ENCODE results near the gene PSEN1. TPM values are rescaled to one million over a fixed set of nuclear protein-coding genes. Genes with fewer than 3 reads are reported as not detected.

PSEN1 gene
- polyA plus RNA-seq, 1 of the 3 experiments (the other 2 are of a cell fraction) = 9.0 TPM

GRCh38 chr14:73207615-73208014, 71.3 kb downstream of the PSEN1 start:
- Histone ChIP-seq H3K9me2 (no peaks in the 10 kb centered on the region), H3K27me3 (ENCODE audit: insufficient read depth) (no peaks in the 10 kb centered on the region), H4K20me1 (ENCODE audit: insufficient read depth) (no peaks in the 10 kb centered on the region), H3K36me3 (replicated peaks in 1 of 2; ENCODE audit: control insufficient read depth in 1 of 2, insufficient read depth in 2 of 2, low read length in 1 of 2) (peaks cover 65% of the 10 kb centered on the region in 2 experiments), H3K9ac (no peak overlapping the region), H2AFZ (ENCODE audit: low read depth) (no peak overlapping the region), H3K4me2 (no peak overlapping the region), H3K4me3 (ENCODE audit: low read depth in 2 of 2, low read length in 1 of 2) (no peak overlapping the region), H3K79me2 (ENCODE audit: insufficient read depth) (no peaks in the 10 kb centered on the region), H3K4me1 (ENCODE audit: control insufficient read depth in 1 of 2, insufficient read depth in 2 of 2, low read depth in 1 of 2, low read length in 1 of 2) (0 out of 4 replicates have a peak, but pooled peaks cover 0 to 8% of the 10 kb centered on the region in 2 experiments), H3K9me3 (no peaks in the 10 kb centered on the region), H3K27ac (ENCODE audit: low read depth in 2 of 2, low read length in 1 of 2) (no peak overlapping the region), H3F3A (replicated peaks; ENCODE audit: insufficient read depth) (peaks cover 7% of the 10 kb centered on the region)
- ChIA-PET CTCF (interaction anchor here (3.2 kb wide), 1 partner anchor 34 kb away, joined by 11 read pairs; no protein-coding TSS in a partner anchor), POLR2A (no interaction called here)
- 100% methylated on average over 2 of the region's 2 CpGs for WGBS (ENCODE audit: low lambda C conversion rate)
- no peak for TF ChIP-seq GABPA (IDR thresholded peaks at IDR 0.05; ENCODE audit: low read depth)
- TF ChIP-seq TCF12 (IDR thresholded peaks at IDR 0.05) = no peak
- TF ChIP-seq RXRA (IDR thresholded peaks at IDR 0.05; ENCODE audit: borderline replicate concordance, low read depth) = no peak
- no peak for TF ChIP-seq TAF1 (IDR thresholded peaks at IDR 0.05; ENCODE audit: borderline replicate concordance, low read depth, low read length)
- no peak for TF ChIP-seq PBX3 (IDR thresholded peaks at IDR 0.05)
- no peak for TF ChIP-seq JUND (IDR thresholded peaks at IDR 0.05)
- no peak for TF ChIP-seq TEAD4 (IDR thresholded peaks at IDR 0.05; ENCODE audit: borderline replicate concordance, insufficient read depth)
- no peak for TF ChIP-seq USF1 (IDR thresholded peaks at IDR 0.05; ENCODE audit: borderline replicate concordance, low read depth)
- no peak for TF ChIP-seq NFIC (IDR thresholded peaks at IDR 0.05; ENCODE audit: borderline replicate concordance)
- no peak for TF ChIP-seq FOXJ3 (CRISPR knock-in tag; IDR thresholded peaks at IDR 0.05)
- no peak for TF ChIP-seq POLR2AphosphoS5 (IDR thresholded peaks at IDR 0.05; ENCODE audit: low read depth, low read length)
- TF ChIP-seq REST (IDR thresholded peaks at IDR 0.05; ENCODE audit: low read depth, low read length) = no peak
- no peak for TF ChIP-seq MAX (IDR thresholded peaks at IDR 0.05; ENCODE audit: low read depth)
- TF ChIP-seq YY1 (IDR thresholded peaks at IDR 0.05; ENCODE audit: low read depth) = no peak
- no peak for TF ChIP-seq MEF2A (IDR thresholded peaks at IDR 0.05; ENCODE audit: borderline replicate concordance, low read depth)
- TF ChIP-seq SIN3A (IDR thresholded peaks at IDR 0.05; ENCODE audit: borderline replicate concordance, low read depth, low read length) = no peak
- no peak for DNase-seq
